Loucy (cell line): Measurements from ENCODE around the gene CHIC2.

Source experiments
- H2AFZ ChIP-seq: fragments of 200-600 bp; sonication (generic); 2 replicates; pipeline ENCODE4 v1.6.0; 2016; ENCODE audit warnings: antibody characterized with exemption, mild to moderate bottlenecking, low read length, moderate library complexity
- H3F3A ChIP-seq: fragments of 200-600 bp; 2 replicates; pipeline ENCODE4 v1.6.0; 2016; ENCODE audit warnings: antibody characterized with exemption, low read depth, mild to moderate bottlenecking
- H3K27me3 ChIP-seq: fragments of 200-600 bp; sonication (generic); 2 replicates; pipeline ENCODE4 v1.6.1; 2014; ENCODE audit warnings: low read length, mild to moderate bottlenecking; ENCODE audit not compliant: insufficient read depth, poor library complexity, severe bottlenecking
- H3K36me3 ChIP-seq: fragments of 200-600 bp; sonication (generic); 2 replicates; pipeline ENCODE4 v1.6.1; 2016; ENCODE audit warnings: low read length; ENCODE audit not compliant: insufficient read depth
- H3K4me1 ChIP-seq: fragments of 200-600 bp; sonication (generic); 2 replicates; pipeline ENCODE4 v1.5.1; 2014; ENCODE audit warnings: low read length, mild to moderate bottlenecking; ENCODE audit not compliant: insufficient read depth, poor library complexity, severe bottlenecking
- H3K4me2 ChIP-seq: fragments of 200-600 bp; sonication (generic); 2 replicates; pipeline ENCODE4 v1.6.0; 2014; ENCODE audit warnings: antibody characterized with exemption, low read length, low read depth, mild to moderate bottlenecking; ENCODE audit not compliant: poor library complexity, severe bottlenecking
- H3K4me3 ChIP-seq: fragments of 200-600 bp; sonication (generic); 2 replicates; pipeline ENCODE4 v1.5.1; 2014; ENCODE audit warnings: low read length, mild to moderate bottlenecking, mixed read lengths; ENCODE audit not compliant: poor library complexity, severe bottlenecking
- H3K79me2 ChIP-seq: fragments of 200-600 bp; sonication (generic); 2 replicates; pipeline ENCODE4 v1.6.1; 2014; ENCODE audit warnings: low read length; ENCODE audit not compliant: insufficient read depth
- H3K9ac ChIP-seq: fragments of 200-600 bp; sonication (generic); 2 replicates; pipeline ENCODE4 v1.6.0; 2014; ENCODE audit warnings: mild to moderate bottlenecking, low read depth, low read length, moderate library complexity; ENCODE audit not compliant: poor library complexity, severe bottlenecking
- H3K9me2 ChIP-seq: fragments of 200-600 bp; sonication (generic); replicated peaks from 2 replicates; pipeline ENCODE4 v1.6.1; 2016; ENCODE audit warnings: low read depth, low read length, mixed read lengths
- H3K9me3 ChIP-seq: fragments of 200-600 bp; sonication (generic); 2 replicates; pipeline ENCODE4 v1.6.1; 2014; ENCODE audit warnings: mild to moderate bottlenecking, antibody characterized with exemption, low read length, low read depth; ENCODE audit not compliant: insufficient read depth
- H4K20me1 ChIP-seq: fragments of 200-600 bp; sonication (generic); 2 replicates; pipeline ENCODE4 v1.6.0; 2014; ENCODE audit warnings: antibody characterized with exemption, low read length, mild to moderate bottlenecking; ENCODE audit not compliant: insufficient read depth, poor library complexity, severe bottlenecking
- EZH2phosphoT487 ChIP-seq: fragments of 200-600 bp; IDR thresholded peaks from 2 replicates; pipeline ENCODE4 v1.6.1; 2018; ENCODE audit warnings: antibody characterized with exemption, mild to moderate bottlenecking, moderate library complexity, borderline replicate concordance
- TF ChIP-seq, protein P1 (sequence below): fragments of 200-600 bp; sonication (generic); conservative IDR thresholded peaks from 2 replicates; pipeline ENCODE4 v1.5.1; 2014; ENCODE audit warnings: mild to moderate bottlenecking, antibody characterized with exemption, low read length

CHIC2 gene

DNA sequence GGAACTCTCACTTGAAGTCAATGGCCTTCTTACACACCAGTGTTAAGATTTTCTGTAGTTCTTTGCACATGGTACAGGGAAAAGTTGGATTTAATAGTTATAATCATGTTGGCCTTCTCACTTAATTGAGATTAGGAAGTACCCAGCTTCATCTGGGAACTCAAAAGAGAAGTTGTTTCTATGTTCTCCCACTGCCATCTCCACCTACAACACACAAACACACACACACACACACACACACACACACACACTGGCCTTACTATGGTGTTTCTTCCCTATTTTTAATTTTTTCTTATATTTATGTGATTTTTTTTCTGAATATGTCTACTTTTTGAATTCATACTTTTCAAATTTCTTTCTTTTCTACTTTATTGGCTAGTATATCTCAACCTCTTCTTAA is 10.0 kb upstream of the CHIC2 start:
- H3F3A ChIP-seq = no peaks in the 10 kb centered on the region
- no peak overlapping the region for H3K4me3 ChIP-seq
- H3K79me2 ChIP-seq = no peaks in the 10 kb centered on the region
- no peaks in the 10 kb centered on the region for H3K27me3 ChIP-seq
- H3K9me3 ChIP-seq = no peaks in the 10 kb centered on the region
- no peaks in the 10 kb centered on the region for H3K4me1 ChIP-seq
- no peak overlapping the region for H3K9ac ChIP-seq
- no peak for TF ChIP-seq EZH2phosphoT487
- TF ChIP-seq, protein P1, sequence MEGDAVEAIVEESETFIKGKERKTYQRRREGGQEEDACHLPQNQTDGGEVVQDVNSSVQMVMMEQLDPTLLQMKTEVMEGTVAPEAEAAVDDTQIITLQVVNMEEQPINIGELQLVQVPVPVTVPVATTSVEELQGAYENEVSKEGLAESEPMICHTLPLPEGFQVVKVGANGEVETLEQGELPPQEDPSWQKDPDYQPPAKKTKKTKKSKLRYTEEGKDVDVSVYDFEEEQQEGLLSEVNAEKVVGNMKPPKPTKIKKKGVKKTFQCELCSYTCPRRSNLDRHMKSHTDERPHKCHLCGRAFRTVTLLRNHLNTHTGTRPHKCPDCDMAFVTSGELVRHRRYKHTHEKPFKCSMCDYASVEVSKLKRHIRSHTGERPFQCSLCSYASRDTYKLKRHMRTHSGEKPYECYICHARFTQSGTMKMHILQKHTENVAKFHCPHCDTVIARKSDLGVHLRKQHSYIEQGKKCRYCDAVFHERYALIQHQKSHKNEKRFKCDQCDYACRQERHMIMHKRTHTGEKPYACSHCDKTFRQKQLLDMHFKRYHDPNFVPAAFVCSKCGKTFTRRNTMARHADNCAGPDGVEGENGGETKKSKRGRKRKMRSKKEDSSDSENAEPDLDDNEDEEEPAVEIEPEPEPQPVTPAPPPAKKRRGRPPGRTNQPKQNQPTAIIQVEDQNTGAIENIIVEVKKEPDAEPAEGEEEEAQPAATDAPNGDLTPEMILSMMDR = no peak
- H4K20me1 ChIP-seq = no peaks in the 10 kb centered on the region
- no peak overlapping the region for H3K4me2 ChIP-seq
- H3K36me3 ChIP-seq = no peaks in the 10 kb centered on the region
- H3K9me2 ChIP-seq = no peaks in the 10 kb centered on the region
- no peak overlapping the region for H2AFZ ChIP-seq

DNA sequence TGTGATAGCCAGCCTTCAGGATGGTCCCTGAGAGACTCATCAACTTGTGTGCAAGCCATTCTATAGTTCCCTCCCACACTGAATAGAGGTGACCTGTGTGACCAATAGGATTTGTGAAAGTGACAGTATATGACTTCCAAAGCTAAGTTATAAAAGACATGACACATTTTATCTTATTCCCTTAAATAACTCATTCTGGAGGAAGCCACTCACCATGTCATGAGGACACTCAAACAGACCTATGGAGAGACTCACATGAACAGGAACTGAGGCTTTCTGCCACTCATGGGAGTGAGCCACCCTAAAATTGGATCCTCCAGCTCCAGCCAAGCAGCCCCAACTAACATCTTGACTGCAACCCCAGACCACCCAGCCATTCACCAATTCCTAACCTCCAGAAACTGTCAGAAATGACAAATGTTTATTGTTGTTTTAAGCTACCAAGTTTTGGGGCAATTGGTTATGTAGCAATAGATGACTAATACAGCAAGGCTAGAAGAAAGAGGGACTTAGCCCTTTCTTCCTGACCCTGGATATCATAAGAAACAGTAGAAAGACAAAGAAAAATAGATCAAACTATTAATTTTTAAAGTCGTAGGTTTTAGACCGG is 9.0 kb upstream of the CHIC2 start:
- Histone ChIP-seq H3K36me3 (no peaks in the 10 kb centered on the region), H3K4me3 (no peak overlapping the region)

DNA sequence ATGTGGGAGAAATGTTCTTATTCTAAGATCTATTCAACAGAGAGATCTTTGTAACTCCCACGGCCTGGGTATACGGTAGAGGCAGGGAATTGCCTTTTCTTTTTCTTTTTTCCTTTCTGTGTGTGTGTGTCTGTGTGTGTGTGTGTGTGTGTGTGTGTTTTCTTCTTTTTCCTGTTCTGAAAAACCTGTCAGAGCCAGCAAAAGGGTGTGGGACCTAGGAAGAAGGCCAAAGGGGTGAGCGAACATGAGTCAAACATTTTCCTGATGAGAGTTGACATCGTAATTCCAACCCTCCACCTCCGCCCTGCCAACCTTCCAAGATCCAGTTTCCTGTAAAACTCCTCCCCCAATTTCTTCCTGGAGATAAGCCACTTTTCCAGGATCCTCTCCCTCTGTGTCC is 2.8 kb upstream of the CHIC2 start:
- H3K9me3 ChIP-seq = no peaks in the 10 kb centered on the region
- peak overlapping the region; percentile 93 for H3K4me2 ChIP-seq
- H3K79me2 ChIP-seq = peaks cover 22% of the 10 kb centered on the region
- peaks cover 21% of the 10 kb centered on the region for H4K20me1 ChIP-seq
- no peaks in the 10 kb centered on the region for H3K9me2 ChIP-seq
- peak overlapping the region; percentile 49; the same call in 1 of the 2 replicates for H2AFZ ChIP-seq
- H3K4me1 ChIP-seq = peaks cover 31% of the 10 kb centered on the region
- no peaks in the 10 kb centered on the region for H3K36me3 ChIP-seq
- no peaks in the 10 kb centered on the region for H3K27me3 ChIP-seq
- H3K4me3 ChIP-seq = no peak overlapping the region
- H3F3A ChIP-seq = no peaks in the 10 kb centered on the region; the same call in 1 of the 2 replicates
- peak overlapping the region; percentile 91 for H3K9ac ChIP-seq
- TF ChIP-seq, protein P1 = no peak
- no peak for TF ChIP-seq EZH2phosphoT487

More for the DNA sequence above, 9.0 kb upstream of the CHIC2 start:
- H2AFZ ChIP-seq = no peak overlapping the region
- H3K9me3 ChIP-seq = no peaks in the 10 kb centered on the region
- TF ChIP-seq, protein P1 = no peak
- TF ChIP-seq EZH2phosphoT487 = no peak
- no peaks in the 10 kb centered on the region for H4K20me1 ChIP-seq
- no peaks in the 10 kb centered on the region for H3K4me1 ChIP-seq
- no peaks in the 10 kb centered on the region for H3F3A ChIP-seq
- no peaks in the 10 kb centered on the region for H3K27me3 ChIP-seq
- no peaks in the 10 kb centered on the region for H3K9me2 ChIP-seq
- H3K9ac ChIP-seq = no peak overlapping the region
- no peak overlapping the region for H3K4me2 ChIP-seq
- no peaks in the 10 kb centered on the region for H3K79me2 ChIP-seq
